CD4-positive, alpha-beta T cell treated with Interleukin-15 for 4 hours (primary cell): ENCODE data around the gene IL17A.

ENCODE experiments used
- DNase-seq: peaks from one replicate; pipeline ENCODE4 v3.0.0-alpha.2; 2020; ENCODE audit warnings: low spot score

IL17A gene

GRCh38 chr6:52216932-52217575 lies 30.9 kb downstream of the IL17A start:
- no peak for DNase-seq

GRCh38 chr6:52217761-52218160 lies 31.6 kb downstream of the IL17A start:
- no peak for DNase-seq

GRCh38 chr6:52221302-52221701 lies 35.1 kb downstream of the IL17A start:
- DNase-seq: no peak

- peak; percentile 4 for DNase-seq
Measured at GRCh38 chr6:52227495-52227894, 41.3 kb downstream of the IL17A start.

DNA sequence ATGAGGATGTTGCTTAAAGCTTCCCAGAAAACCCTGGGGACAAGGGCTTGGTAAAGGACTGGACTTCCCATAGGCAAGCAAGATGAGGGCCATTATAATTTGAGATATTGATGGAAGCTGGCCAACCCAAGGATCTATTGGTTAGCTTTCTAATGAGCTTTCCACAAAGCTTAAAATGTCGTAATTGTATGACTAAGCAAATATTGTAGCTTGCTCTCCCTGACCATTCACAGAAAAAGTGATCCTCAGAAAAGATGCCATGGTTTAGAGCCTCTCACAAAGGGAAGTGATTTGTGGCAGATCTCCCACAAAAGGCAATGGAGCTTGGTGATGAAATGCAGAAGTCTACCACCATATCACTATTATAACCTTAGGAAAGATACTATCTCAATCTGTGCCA lies 44.5 kb downstream of the IL17A start:
- no peak for DNase-seq

- peak; percentile 5 for DNase-seq
Measured at GRCh38 chr6:52231406-52232127, 45.4 kb downstream of the IL17A start.

GRCh38 chr6:52233005-52233404 lies 46.8 kb downstream of the IL17A start:
- DNase-seq: no peak

GRCh38 chr6:52233975-52234823 lies 48.0 kb downstream of the IL17A start:
- DNase-seq: no peak
